Calu3 (cell line): Measurements from ENCODE around the gene RAB28. TPM values are rescaled to one million over a fixed set of nuclear protein-coding genes. Genes with fewer than 3 reads are reported as not detected.

Experiments used
- BruUV-seq: library from RNA; stranded (reverse); fragments of 400-500 nt; replicated peaks from 2 replicates; lab custom pipeline; 2021; lab: Mats Ljungman, UMichigan
- CTCF ChIA-PET: fragments of 300-600 bp; sonication (Branson Sonifier 250); formaldehyde crosslinking; loops from one replicate; lab custom pipeline; 2022; ENCODE audit warnings: antibody characterized with exemption; lab: Charles Lee
- DNase-seq: peaks from one replicate; pipeline ENCODE4 v3.0.0; 2022
- H3K27ac Mint-ChIP-seq: one replicate; pipeline ENCODE4 v1.8.0; 2022; ENCODE audit warnings: mixed read lengths; ENCODE audit not compliant: unreplicated experiment
- H3K27me3 Mint-ChIP-seq: one replicate; pipeline ENCODE4 v1.8.0; 2022; ENCODE audit warnings: mixed read lengths; ENCODE audit not compliant: unreplicated experiment
- H3K36me3 Mint-ChIP-seq: one replicate; pipeline ENCODE4 v1.8.0; 2022; ENCODE audit warnings: mild to moderate bottlenecking, moderate library complexity, mixed read lengths; ENCODE audit not compliant: insufficient read depth, unreplicated experiment
- H3K4me1 Mint-ChIP-seq: one replicate; pipeline ENCODE4 v1.8.0; 2022; ENCODE audit warnings: mild to moderate bottlenecking, low read depth, mixed read lengths; ENCODE audit not compliant: unreplicated experiment
- H3K4me3 Mint-ChIP-seq: one replicate; pipeline ENCODE4 v1.8.0; 2022; ENCODE audit warnings: mild to moderate bottlenecking, low read depth, moderate library complexity, mixed read lengths; ENCODE audit not compliant: unreplicated experiment
- H3K9me3 Mint-ChIP-seq: one replicate; pipeline ENCODE4 v1.8.0; 2022; ENCODE audit warnings: low read depth, mixed read lengths; ENCODE audit not compliant: unreplicated experiment
- intact Hi-C: fragments of 100-400 bp; cut with micrococcal nuclease; formaldehyde crosslinking; loops from one replicate; pipeline ENCODE4 v1.10.0; 2022; ENCODE audit not compliant: unreplicated experiment
- total RNA-seq: library from RNA; stranded (reverse); gene quantifications from 2 replicates; pipeline ENCODE4 v1.2.3, GENCODE V29; 2022
- TF ChIP-seq, protein P1 (sequence below): fragments of 200-600 bp; IDR thresholded peaks from one replicate; pipeline ENCODE4 v1.8.0; 2022; ENCODE audit warnings: antibody characterized with exemption; ENCODE audit not compliant: unreplicated experiment

RAB28 gene
- total RNA-seq, 1 experiment from 2014 or later: 10.6 TPM

DNA sequence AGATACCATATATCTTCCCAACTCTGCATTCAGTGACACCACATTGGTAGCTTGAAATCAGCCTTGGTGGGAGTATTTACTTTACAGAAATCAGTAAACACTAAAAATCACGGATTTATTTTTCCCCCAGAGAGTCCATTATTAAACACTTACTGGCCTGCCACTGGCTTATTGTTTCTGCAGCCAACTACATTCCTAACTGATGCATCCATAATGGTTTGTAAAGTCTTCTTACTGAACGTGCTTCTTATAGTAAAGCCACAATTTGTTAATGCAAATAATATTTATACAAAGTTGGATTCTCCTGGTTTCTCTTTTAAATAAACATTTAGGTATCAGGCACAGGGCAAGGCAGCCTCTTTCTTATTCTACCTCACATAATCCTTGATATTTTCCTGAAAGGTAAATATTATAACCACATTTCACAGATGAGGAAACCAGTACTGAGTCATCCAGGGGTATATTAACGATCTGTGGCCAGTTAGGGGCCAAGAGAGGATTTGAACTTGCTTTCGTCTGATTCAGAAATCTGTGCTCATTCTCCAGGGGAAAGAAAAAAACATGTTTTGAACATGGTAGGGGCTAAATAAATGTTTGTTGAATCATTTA is 136.5 kb downstream of the RAB28 start:
- no peak overlapping the region for H3K4me3 Mint-ChIP-seq
- TF ChIP-seq, protein P1, sequence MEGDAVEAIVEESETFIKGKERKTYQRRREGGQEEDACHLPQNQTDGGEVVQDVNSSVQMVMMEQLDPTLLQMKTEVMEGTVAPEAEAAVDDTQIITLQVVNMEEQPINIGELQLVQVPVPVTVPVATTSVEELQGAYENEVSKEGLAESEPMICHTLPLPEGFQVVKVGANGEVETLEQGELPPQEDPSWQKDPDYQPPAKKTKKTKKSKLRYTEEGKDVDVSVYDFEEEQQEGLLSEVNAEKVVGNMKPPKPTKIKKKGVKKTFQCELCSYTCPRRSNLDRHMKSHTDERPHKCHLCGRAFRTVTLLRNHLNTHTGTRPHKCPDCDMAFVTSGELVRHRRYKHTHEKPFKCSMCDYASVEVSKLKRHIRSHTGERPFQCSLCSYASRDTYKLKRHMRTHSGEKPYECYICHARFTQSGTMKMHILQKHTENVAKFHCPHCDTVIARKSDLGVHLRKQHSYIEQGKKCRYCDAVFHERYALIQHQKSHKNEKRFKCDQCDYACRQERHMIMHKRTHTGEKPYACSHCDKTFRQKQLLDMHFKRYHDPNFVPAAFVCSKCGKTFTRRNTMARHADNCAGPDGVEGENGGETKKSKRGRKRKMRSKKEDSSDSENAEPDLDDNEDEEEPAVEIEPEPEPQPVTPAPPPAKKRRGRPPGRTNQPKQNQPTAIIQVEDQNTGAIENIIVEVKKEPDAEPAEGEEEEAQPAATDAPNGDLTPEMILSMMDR: no peak
- BruUV-seq: no TSS peak
- CTCF ChIA-PET: no interaction called here
- intact Hi-C loops: no loop called here
- H3K9me3 Mint-ChIP-seq: peaks cover 14% of the 10 kb centered on the region
- no peak for DNase-seq
- H3K4me1 Mint-ChIP-seq: no peaks in the 10 kb centered on the region
- no peaks in the 10 kb centered on the region for H3K36me3 Mint-ChIP-seq
- no peaks in the 10 kb centered on the region for H3K27me3 Mint-ChIP-seq
- H3K27ac Mint-ChIP-seq: no peak overlapping the region

DNA sequence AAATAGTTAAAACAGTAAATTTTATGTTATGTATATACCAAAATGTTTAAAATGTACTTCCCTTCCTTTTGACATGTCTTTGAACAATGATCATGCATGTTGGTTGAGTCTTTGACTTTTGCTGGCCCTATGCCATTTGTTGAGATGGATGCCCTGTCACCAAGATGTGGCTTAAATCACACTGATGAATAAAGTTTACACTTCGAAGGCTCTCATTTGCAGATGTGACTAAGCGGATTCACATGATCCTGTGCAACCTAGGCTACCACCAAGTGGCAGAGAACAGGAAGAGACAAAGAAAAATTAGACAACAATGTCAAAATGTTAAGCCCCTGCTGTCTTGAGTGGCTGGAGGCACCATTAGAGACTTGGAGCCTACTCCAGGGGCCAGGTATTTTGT is 139.9 kb downstream of the RAB28 start:
- TF ChIP-seq, protein P1: no peak
- no TSS peak for BruUV-seq
- DNase-seq: no peak
- no peaks in the 10 kb centered on the region for H3K4me1 Mint-ChIP-seq
- intact Hi-C loops: no loop called here
- H3K27me3 Mint-ChIP-seq: no peaks in the 10 kb centered on the region
- peaks cover 4% of the 10 kb centered on the region for H3K9me3 Mint-ChIP-seq
- no peaks in the 10 kb centered on the region for H3K36me3 Mint-ChIP-seq
- no peak overlapping the region for H3K4me3 Mint-ChIP-seq
- no peak overlapping the region for H3K27ac Mint-ChIP-seq
- CTCF ChIA-PET: no interaction called here

DNA sequence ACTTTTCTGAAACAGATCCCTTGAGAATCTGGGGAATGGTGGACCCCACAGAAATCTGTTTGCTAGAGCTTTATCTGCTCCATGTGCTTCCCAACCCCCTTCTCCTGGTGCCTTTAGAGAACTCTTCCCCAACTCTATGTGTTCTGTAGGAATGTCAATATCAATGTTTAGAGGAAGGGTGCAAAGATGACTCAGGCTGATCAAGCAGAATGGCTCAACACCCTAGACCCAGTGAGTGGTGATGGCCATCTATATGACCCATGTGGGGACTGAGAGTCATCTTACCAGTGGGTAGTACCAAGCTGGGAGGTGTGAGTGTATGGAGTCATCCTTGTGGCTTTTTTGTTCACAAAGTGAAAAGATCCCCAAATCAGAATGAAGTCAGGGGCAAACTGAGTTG is 143.5 kb downstream of the RAB28 start:
- TF ChIP-seq, protein P1: no peak
- BruUV-seq: no TSS peak
- no peaks in the 10 kb centered on the region for H3K36me3 Mint-ChIP-seq
- no peaks in the 10 kb centered on the region for H3K4me1 Mint-ChIP-seq
- H3K4me3 Mint-ChIP-seq: no peak overlapping the region
- intact Hi-C loops: no loop called here
- CTCF ChIA-PET: no interaction called here
- H3K9me3 Mint-ChIP-seq: peaks cover 7% of the 10 kb centered on the region
- H3K27me3 Mint-ChIP-seq: no peaks in the 10 kb centered on the region
- no peak overlapping the region for H3K27ac Mint-ChIP-seq
- DNase-seq: no peak

DNA sequence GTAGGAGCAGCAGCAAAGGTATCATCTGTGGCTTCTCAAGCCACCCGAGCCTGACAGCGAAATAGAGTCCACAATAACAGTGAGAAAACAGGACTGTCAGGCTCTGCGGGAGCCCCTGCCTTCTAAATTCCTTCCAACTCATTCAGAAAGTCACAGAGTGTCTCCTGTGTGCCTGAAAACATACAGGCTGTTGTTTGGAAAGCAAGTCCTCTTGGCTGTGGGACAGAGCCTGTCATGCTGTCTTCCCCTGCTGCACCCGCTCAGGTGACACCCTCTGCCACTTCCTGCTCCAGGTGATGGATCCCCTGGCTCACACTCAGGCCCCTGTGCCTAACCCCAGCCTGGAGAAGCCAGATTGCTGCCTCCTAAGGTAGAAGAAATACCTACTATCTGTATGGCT is 152.3 kb downstream of the RAB28 start:
- Mint-ChIP-seq H3K4me3 (no peak overlapping the region), H3K4me1 (no peaks in the 10 kb centered on the region), H3K9me3 (peaks cover 4% of the 10 kb centered on the region), H3K27ac (no peak overlapping the region), H3K36me3 (no peaks in the 10 kb centered on the region), H3K27me3 (no peaks in the 10 kb centered on the region)
- TF ChIP-seq, protein P1: no peak
- CTCF ChIA-PET: no interaction called here
- no TSS peak for BruUV-seq
- DNase-seq: no peak
- intact Hi-C loops: no loop called here
